HG03558 (cell line): Measurements from ENCODE around the gene PDCD4.

Experiments used
- ATAC-seq: cut with Tn5 transposase; IDR thresholded peaks from one replicate; pipeline ENCODE4 v1.9.1; 2021; ENCODE audit warnings: moderate number of reproducible peaks; ENCODE audit not compliant: unreplicated experiment; ENCODE audit errors: extremely low read depth

The PDCD4 gene

GRCh38 chr10:110871298-110872084, at the start of gene PDCD4:
Gene PDCD4, plus strand, starts transcription at chr10:110871928. Its CDS starts 4,100 bp downstream, at chr10:110876028.
- ATAC-seq, result peak; percentile 39

GRCh38 chr10:110822035-110822711, 49.6 kb upstream of the PDCD4 start:
- no peak for ATAC-seq

DNA sequence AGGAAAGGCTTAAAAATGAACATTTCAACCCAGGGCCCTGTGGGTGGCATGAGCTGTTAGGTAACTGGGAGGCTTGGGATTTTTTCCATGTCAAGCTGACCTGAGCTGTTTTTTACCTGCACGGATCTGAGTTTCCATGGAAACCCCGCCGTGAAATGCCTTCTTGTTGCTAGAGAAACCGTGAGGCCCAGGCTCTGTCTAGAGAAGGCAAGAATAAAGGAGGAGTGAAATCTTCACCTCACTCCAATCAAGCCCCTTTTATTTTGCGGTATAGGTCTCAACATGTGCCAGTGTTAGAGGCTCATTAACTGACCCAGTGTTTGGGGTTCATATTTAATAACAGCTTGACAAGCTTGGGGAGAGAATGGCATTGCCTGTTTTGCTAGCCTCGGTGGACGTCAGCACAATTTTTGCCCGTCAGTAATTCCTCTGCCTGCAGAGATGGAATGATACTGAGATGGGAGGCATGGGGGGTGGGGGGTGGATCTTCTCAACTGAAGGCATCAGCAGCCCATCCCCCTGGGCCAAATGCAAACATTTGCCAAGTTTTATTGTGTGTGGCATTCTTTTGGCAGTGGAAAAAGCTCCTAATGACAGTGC, 48.9 kb upstream of the PDCD4 start:
- ATAC-seq, result no peak

DNA sequence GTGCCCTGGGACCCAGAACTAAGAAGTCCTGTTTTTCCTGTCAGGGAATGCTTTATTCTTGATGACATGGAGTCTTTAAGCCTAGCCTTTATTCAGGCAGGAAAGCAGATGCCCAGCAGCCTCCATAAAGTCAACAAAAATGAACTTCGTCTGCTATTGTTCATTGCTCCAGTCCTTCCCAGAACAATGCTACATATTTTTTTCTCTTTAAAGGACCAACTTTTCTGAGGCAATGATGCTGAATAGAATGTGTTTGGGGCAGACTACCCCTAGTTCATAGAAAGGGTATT, 47.6 kb upstream of the PDCD4 start:
- no peak for ATAC-seq

DNA sequence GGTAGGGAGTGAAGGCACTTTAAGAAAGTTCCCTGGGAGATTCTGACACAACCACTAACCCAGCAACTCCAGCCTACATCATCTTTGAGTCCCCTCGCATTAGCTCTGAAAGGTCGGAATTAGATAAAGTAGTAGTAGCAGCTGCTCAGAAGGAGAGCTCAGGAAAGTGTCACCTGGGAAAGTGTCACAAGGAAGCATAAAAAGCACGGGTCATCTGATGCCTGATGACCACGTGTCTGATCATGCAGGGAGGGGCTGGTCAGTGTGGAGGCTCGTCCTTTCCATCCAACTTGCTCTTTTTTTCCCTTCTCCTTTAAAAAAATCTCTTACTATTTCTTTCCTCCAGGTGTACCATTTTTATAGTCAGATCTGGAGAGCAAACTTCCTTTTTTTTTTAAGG, 47.1 kb upstream of the PDCD4 start:
- ATAC-seq, result no peak

- no peak for ATAC-seq
Observed at GRCh38 chr10:110825508-110825907, 46.2 kb upstream of the PDCD4 start.

DNA sequence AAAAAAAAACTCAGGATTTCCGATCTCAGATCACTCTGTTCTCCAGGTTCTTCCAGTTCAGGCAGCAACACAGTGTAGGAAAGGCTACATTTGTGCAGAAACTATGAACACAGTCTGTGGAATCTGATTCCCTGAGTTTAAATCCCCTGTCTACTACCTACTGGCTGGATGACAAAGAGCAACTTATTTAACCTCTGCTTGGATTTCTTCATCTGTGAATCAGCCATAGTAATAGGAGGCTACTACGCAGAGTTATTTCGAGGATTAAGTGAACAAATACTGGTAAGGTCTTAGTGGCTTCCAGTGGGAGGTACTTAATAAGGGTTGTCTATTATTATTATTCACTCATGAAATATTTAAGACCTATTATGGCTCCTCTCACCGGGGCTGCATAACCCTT, 44.3 kb upstream of the PDCD4 start:
- no peak for ATAC-seq

GRCh38 chr10:110827875-110828274, 43.9 kb upstream of the PDCD4 start:
- ATAC-seq, result no peak

- no peak for ATAC-seq
Observed at GRCh38 chr10:110828525-110828924, 43.2 kb upstream of the PDCD4 start.

GRCh38 chr10:110829721-110830410, 41.9 kb upstream of the PDCD4 start:
- ATAC-seq, result no peak

GRCh38 chr10:110833234-110833940, 38.3 kb upstream of the PDCD4 start:
- no peak for ATAC-seq

DNA sequence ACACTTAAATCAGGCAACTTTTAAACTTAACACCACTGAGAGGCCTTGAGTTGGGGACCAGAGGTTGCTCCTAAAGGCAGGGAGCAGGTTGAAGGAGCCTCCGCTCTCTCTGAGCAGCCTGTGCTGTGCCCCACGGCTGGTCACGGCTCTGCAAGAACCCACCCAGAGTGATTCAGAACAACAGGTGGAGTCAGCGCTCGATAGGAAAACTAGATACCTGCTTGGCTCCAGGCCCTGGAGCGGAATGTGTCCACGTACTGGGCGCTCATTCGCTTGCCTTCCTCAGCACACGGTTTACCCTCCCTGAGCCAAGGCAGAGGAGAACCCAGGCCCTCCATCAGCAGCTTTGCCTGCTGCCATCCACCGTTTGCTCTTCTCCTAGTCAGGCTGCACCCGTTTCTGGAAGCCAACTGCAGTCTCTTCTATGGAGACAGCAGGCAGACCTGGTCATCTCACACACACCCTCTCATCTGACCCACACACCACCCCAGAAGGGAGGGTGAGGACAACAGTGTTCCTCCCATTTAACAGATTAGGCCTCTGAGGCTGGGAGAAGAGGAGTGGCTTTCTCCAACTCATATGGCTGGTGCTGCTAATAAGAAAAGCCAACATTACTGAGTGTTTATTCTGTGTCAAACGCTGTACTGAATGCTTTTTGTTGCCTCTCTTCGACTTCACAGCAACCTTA, 37.6 kb upstream of the PDCD4 start:
- ATAC-seq, result no peak

GRCh38 chr10:110834629-110835301, 37.0 kb upstream of the PDCD4 start:
- ATAC-seq, result no peak

DNA sequence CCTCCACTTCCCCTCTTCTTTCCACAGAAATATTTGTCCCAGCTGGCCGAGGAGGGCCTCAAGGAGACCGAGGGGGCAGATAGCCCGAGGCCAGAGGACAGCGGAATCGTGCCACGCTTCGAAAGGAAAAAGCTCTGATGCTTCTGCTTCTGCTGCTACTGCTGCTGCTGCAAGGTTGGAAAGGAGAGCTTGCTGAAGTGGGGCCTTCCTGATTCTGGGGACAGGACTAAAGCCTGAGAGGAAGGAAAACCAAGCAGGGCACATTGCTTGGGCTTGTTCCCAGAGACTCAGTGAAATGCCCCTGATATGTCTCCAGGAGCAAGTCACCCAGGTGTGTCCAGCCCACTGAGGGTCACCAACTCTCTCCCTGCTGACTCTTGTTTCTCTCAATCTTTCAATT, 35.9 kb upstream of the PDCD4 start:
- ATAC-seq, result no peak

DNA sequence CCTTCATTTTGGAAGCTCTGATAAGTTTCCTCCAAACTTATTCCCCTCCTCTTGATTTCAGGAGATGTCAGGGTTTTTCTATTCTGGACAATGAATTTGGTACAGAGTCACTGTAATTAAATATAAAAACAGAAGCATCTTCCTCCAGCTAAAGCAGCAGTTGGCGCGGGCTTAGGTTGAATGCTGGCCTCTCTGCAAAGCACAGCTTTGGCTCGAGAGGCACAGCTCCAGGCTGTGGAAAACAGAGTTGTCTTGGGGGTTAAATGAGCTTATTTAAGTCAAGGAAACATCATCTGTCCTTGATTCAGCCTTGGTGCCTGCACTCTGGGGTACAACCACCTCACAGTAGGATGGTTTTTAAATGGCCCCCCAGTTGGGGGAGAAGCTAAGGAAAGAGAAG, 35.0 kb upstream of the PDCD4 start:
- no peak for ATAC-seq

GRCh38 chr10:110837418-110838171, 34.1 kb upstream of the PDCD4 start:
- ATAC-seq, result no peak

DNA sequence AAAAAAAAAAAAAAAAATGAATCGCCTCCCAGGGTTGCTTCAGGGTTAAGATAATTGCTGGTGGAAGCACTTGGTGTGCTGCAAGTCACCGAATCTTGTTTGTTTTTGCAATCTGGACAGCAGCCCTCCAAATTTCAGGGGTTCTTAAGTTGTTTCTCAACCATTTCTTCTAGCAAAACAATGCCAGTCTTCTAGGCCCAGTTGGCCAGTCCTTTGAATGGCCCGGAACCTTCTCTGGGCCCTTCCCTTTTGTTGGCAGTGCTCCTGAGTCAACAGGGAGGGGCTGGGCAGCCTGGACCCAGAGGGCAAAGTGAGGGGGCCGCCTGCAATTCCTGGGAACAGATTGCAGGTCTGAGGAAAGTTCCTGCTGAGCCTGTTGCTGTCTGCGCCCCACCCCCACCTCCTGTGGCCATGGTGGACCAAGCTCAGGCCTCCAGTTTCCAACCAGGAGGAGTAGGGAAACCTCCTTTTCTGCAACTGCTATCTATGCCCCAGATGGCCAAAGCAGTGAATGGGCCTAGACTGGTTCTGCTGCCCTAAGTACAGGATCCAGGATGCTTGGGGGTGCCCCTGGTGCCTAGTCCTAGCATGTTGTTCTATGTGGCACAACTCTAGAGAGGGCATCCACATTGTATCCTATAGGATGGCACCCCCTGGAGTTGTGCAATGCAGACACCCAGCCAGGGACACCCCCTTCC, 31.4 kb upstream of the PDCD4 start:
- no peak for ATAC-seq

DNA sequence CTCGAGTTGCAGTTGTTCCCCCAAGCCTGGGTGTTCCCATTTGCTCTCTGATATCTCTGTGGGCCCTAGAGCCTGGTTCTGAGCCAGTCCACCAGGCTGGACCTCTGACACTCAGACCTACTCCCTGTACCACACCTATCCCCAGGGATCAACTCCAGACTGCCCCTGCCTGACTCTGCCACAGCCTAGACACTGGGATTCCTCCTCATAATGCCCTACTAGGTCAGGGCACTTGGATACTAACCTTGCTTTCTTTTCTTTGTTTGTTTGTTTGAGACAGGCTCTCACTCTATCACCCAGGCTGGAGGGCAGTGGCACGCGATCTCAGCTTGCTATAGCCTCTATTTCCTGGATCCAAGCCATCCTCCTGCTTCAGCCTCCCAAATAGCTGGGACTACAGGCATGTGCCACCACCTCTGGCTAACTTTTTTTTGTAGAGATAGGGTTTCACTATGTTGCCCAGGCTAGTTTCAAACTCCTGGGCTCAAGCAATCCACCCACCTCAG, 30.8 kb upstream of the PDCD4 start:
- ATAC-seq, result no peak
